Measurements from ENCODE around the gene RPEL1. TPM values are rescaled to one million over a fixed set of nuclear protein-coding genes. Genes with fewer than 3 reads are reported as not detected.
"Not testable (repeated sequence)": the region's sequence is repeated elsewhere in the genome, so short reads cannot be mapped to it uniquely, and the experiment has no call there.

RPEL1 gene
- polyA plus RNA-seq, 1 experiment = 0.04 TPM

- TF ChIP-seq CTCF (IDR thresholded peaks at IDR 0.05; ENCODE audit: insufficient read depth, low read depth, low read length) = no peak
- H3K4me3 ChIP-seq (ENCODE audit: low read depth, low read length) = no peak overlapping the region
- H3K36me3 ChIP-seq (ENCODE audit: control insufficient read depth, insufficient read depth, low read length) = no peaks in the 10 kb centered on the region
- no peak for DNase-seq (ENCODE audit: low read depth)
- POLR2A ChIA-PET = no interaction called here
- no peaks in the 10 kb centered on the region for H3K27me3 ChIP-seq (ENCODE audit: control insufficient read depth, insufficient read depth, low read length)
- CTCF ChIA-PET = no interaction called here
Observed at GRCh38 chr10:103202319-103202718, 43.4 kb upstream of the RPEL1 start.

GRCh38 chr10:103203466-103203865 is 42.2 kb upstream of the RPEL1 start:
- no peak for DNase-seq (ENCODE audit: low read depth)
- no peaks in the 10 kb centered on the region for H3K36me3 ChIP-seq (ENCODE audit: control insufficient read depth, insufficient read depth, low read length)
- ChIA-PET POLR2A (no interaction called here), CTCF (no interaction called here)
- no peak for TF ChIP-seq CTCF (IDR thresholded peaks at IDR 0.05; ENCODE audit: insufficient read depth, low read depth, low read length)
- no peaks in the 10 kb centered on the region for H3K27me3 ChIP-seq (ENCODE audit: control insufficient read depth, insufficient read depth, low read length)
- no peak overlapping the region for H3K4me3 ChIP-seq (ENCODE audit: low read depth, low read length)

- CTCF ChIA-PET = interaction anchor here (1.0 kb wide), 1 partner anchor 10 kb away, joined by 3 read pairs; no protein-coding TSS in a partner anchor
- H3K36me3 ChIP-seq (ENCODE audit: control insufficient read depth, insufficient read depth, low read length) = no peaks in the 10 kb centered on the region
- POLR2A ChIA-PET = no interaction called here
- no peak overlapping the region for H3K4me3 ChIP-seq (ENCODE audit: low read depth, low read length)
- no peak for DNase-seq (ENCODE audit: low read depth)
- no peaks in the 10 kb centered on the region for H3K27me3 ChIP-seq (ENCODE audit: control insufficient read depth, insufficient read depth, low read length)
- TF ChIP-seq CTCF (IDR thresholded peaks at IDR 0.05; ENCODE audit: insufficient read depth, low read depth, low read length) = no peak
Observed at GRCh38 chr10:103204353-103205255, 41.1 kb upstream of the RPEL1 start.

- POLR2A ChIA-PET; H3K27me3 ChIP-seq (ENCODE audit: control insufficient read depth, insufficient read depth, low read length); DNase-seq (ENCODE audit: low read depth); H3K36me3 ChIP-seq (ENCODE audit: control insufficient read depth, insufficient read depth, low read length); H3K4me3 ChIP-seq (ENCODE audit: low read depth, low read length): not testable (repeated sequence)
- CTCF ChIA-PET = interaction anchor here (1.0 kb wide), 1 partner anchor 11 kb away, joined by 3 read pairs; no protein-coding TSS in a partner anchor
Observed at GRCh38 chr10:103205401-103205800, 40.3 kb upstream of the RPEL1 start.

- DNase-seq (ENCODE audit: low read depth); POLR2A ChIA-PET: not testable (repeated sequence)
- CTCF ChIA-PET = interaction anchor here (1.2 kb wide), 1 partner anchor 10 kb away, joined by 4 read pairs; no protein-coding TSS in a partner anchor
Observed at GRCh38 chr10:103206715-103207114, 39.0 kb upstream of the RPEL1 start.

GRCh38 chr10:103207141-103207540 is 38.5 kb upstream of the RPEL1 start:
- POLR2A ChIA-PET = no interaction called here
- H3K4me3 ChIP-seq (ENCODE audit: low read depth, low read length) = no peak overlapping the region
- no peak for TF ChIP-seq CTCF (IDR thresholded peaks at IDR 0.05; ENCODE audit: insufficient read depth, low read depth, low read length)
- CTCF ChIA-PET = interaction anchor here (1.2 kb wide), 1 partner anchor 9 kb away, joined by 4 read pairs; no protein-coding TSS in a partner anchor
- DNase-seq (ENCODE audit: low read depth) = no peak
- H3K27me3 ChIP-seq (ENCODE audit: control insufficient read depth, insufficient read depth, low read length) = no peaks in the 10 kb centered on the region
- no peaks in the 10 kb centered on the region for H3K36me3 ChIP-seq (ENCODE audit: control insufficient read depth, insufficient read depth, low read length)

More at GRCh38 chr10:103206715-103207114, 39.0 kb upstream of the RPEL1 start:
- not testable (repeated sequence) for H3K27me3 ChIP-seq (ENCODE audit: control insufficient read depth, insufficient read depth, low read length); H3K4me3 ChIP-seq (ENCODE audit: low read depth, low read length); H3K36me3 ChIP-seq (ENCODE audit: control insufficient read depth, insufficient read depth, low read length)

GRCh38 chr10:103207643-103208042 is 38.0 kb upstream of the RPEL1 start:
- H3K27me3 ChIP-seq (ENCODE audit: control insufficient read depth, insufficient read depth, low read length); H3K36me3 ChIP-seq (ENCODE audit: control insufficient read depth, insufficient read depth, low read length); DNase-seq (ENCODE audit: low read depth); POLR2A ChIA-PET; H3K4me3 ChIP-seq (ENCODE audit: low read depth, low read length): not testable (repeated sequence)
- CTCF ChIA-PET = interaction anchor here (0.6 to 1.2 kb wide), 2 partner anchors 9 to 61 kb away, joined by 3 to 4 read pairs; no protein-coding TSS in a partner anchor

GRCh38 chr10:103210262-103210661 is 35.4 kb upstream of the RPEL1 start:
- DNase-seq (ENCODE audit: low read depth); POLR2A ChIA-PET: not testable (repeated sequence)
- CTCF ChIA-PET = interaction anchor here (1.5 kb wide), 1 partner anchor 29 kb away, joined by 3 read pairs; no protein-coding TSS in a partner anchor

More at GRCh38 chr10:103210262-103210661, 35.4 kb upstream of the RPEL1 start:
- H3K27me3 ChIP-seq (ENCODE audit: control insufficient read depth, insufficient read depth, low read length); H3K4me3 ChIP-seq (ENCODE audit: low read depth, low read length); H3K36me3 ChIP-seq (ENCODE audit: control insufficient read depth, insufficient read depth, low read length): not testable (repeated sequence)
